HCT116 (cell line): Measurements from ENCODE around the gene NFKBIZ. TPM values are rescaled to one million over a fixed set of nuclear protein-coding genes. Genes with fewer than 3 reads are reported as not detected.

Experiments used
- ATAC-seq: fragments of 200-7000 bp; cut with Tn5 transposase; 2 replicates; pipeline ENCODE4 v1.9.1; 2020; ENCODE audit warnings: mild to moderate bottlenecking, moderate library complexity
- BruUV-seq: library from RNA; stranded (reverse); fragments of 400-500 nt; replicated peaks from 2 replicates; lab custom pipeline; 2021; lab: Mats Ljungman, UMichigan
- CTCF ChIA-PET: fragments of 300-600 bp; sonication (Branson Sonifier 250); formaldehyde crosslinking; loops from one replicate; lab custom pipeline; 2021; ENCODE audit warnings: antibody characterized with exemption; lab: Charles Lee
- POLR2A ChIA-PET: fragments of 300-600, 350-600 bp; sonication (Branson Sonifier 250); formaldehyde crosslinking; loops from one replicate; lab custom pipeline; 2021; ENCODE audit warnings: antibody characterized with exemption; lab: Charles Lee
- RAD21 ChIA-PET, 2 experiments: fragments of 300-600 bp; sonication (Branson Sonifier 250); formaldehyde crosslinking; loops; one replicate each; lab custom pipeline; 2023; ENCODE audit warnings: low total read pairs in 2 of 2; ENCODE audit not compliant: uncharacterized antibody in 2 of 2, unreplicated experiment in 2 of 2, low non-redundant PET in 1 of 2; lab: Charles Lee
- DNase-seq: peaks from one replicate; pipeline ENCODE4 v3.0.0-alpha.2; 2010; ENCODE audit warnings: low read depth, low spot score
- H2AFZ ChIP-seq: fragments of 200-600 bp; shearing (Covaris generic), sonication (generic); 2 replicates; pipeline ENCODE4 v1.6.1; 2017; ENCODE audit warnings: low read depth, mixed run types, mixed read lengths, antibody characterized with exemption, low read length; ENCODE audit not compliant: poor library complexity, severe bottlenecking
- H3K27ac ChIP-seq: 2 replicates; pipeline ENCODE4 v1.5.1; 2012; ENCODE audit warnings: low read depth, low read length
- H3K27me3 ChIP-seq: fragments of 200-600 bp; sonication (generic); 2 replicates; pipeline ENCODE4 v1.6.1; 2016; ENCODE audit warnings: mixed run types, low read length, mixed read lengths; ENCODE audit not compliant: insufficient read depth
- H3K36me3 ChIP-seq, 2 experiments: fragments of 200-500 bp in 1 of 2; fragments of 200-600 bp in 1 of 2; sonication (Bioruptor generic) in 1 of 2; sonication (generic) in 1 of 2; 2 replicates each; pipeline versions ENCODE4 v1.5.1 to v1.6.1; 2014 to 2016; ENCODE audit warnings: low read length in 2 of 2, inconsistent platforms in 1 of 2, mixed read lengths in 1 of 2, mixed run types in 1 of 2; ENCODE audit not compliant: insufficient read depth in 2 of 2, control insufficient read depth in 1 of 2
- H3K4me1 ChIP-seq, 2 experiments: fragments of 200-600 bp in 1 of 2; sonication (generic) in 1 of 2; 2 replicates each; pipeline versions ENCODE4 v1.5.1 to v1.6.1; 2012 to 2017; ENCODE audit warnings: low read length in 2 of 2, inconsistent platforms in 1 of 2, mild to moderate bottlenecking in 1 of 2, mixed read lengths in 1 of 2, mixed run types in 1 of 2, moderate library complexity in 1 of 2; ENCODE audit not compliant: insufficient read depth in 2 of 2, control insufficient read depth in 1 of 2
- H3K4me2 ChIP-seq: fragments of 200-600 bp; sonication (generic); 2 replicates; pipeline ENCODE4 v1.6.1; 2017; ENCODE audit warnings: mixed run types, low read length, mixed read lengths
- H3K4me3 ChIP-seq, 2 experiments: fragments of 200-600 bp in 1 of 2; sonication (generic) in 1 of 2; replicated peaks in 1 of 2; 2 replicates each; pipeline ENCODE4 v1.5.1; 2011 to 2016; ENCODE audit warnings: low read length in 2 of 2, control low read depth in 1 of 2, low read depth in 1 of 2, mild to moderate bottlenecking in 1 of 2, mixed read lengths in 1 of 2, mixed run types in 1 of 2
- H3K79me2 ChIP-seq: fragments of 200-600 bp; sonication (generic); 2 replicates; pipeline ENCODE4 v1.6.1; 2017; ENCODE audit warnings: mild to moderate bottlenecking, mixed run types, low read length, moderate library complexity, mixed read lengths; ENCODE audit not compliant: insufficient read depth
- H3K9ac ChIP-seq: fragments of 200-600 bp; sonication (generic); 2 replicates; pipeline ENCODE4 v1.6.1; 2016; ENCODE audit warnings: low read length, mixed read lengths
- H3K9me2 ChIP-seq: fragments of 200-600 bp; sonication (generic), shearing (Covaris generic); 2 replicates; pipeline ENCODE4 v1.6.1; 2017; ENCODE audit warnings: mixed run types, mild to moderate bottlenecking, moderate library complexity; ENCODE audit not compliant: insufficient read depth
- H3K9me3 ChIP-seq, 2 experiments: fragments of 200-500 bp in 1 of 2; fragments of 200-600 bp in 1 of 2; sonication (Bioruptor generic) in 1 of 2; sonication (generic) in 1 of 2; 2 replicates each; pipeline ENCODE4 v1.6.1; 2014 to 2017; ENCODE audit warnings: low read length in 2 of 2, mixed read lengths in 2 of 2, inconsistent platforms in 1 of 2, low read depth in 1 of 2, mild to moderate bottlenecking in 1 of 2, mixed run types in 1 of 2, moderate library complexity in 1 of 2; ENCODE audit not compliant: control insufficient read depth in 1 of 2, insufficient read depth in 1 of 2
- H4K20me1 ChIP-seq: fragments of 200-600 bp; sonication (generic), shearing (Covaris generic); 2 replicates; pipeline ENCODE4 v1.6.1; 2017; ENCODE audit warnings: mixed run types, mild to moderate bottlenecking, moderate library complexity; ENCODE audit not compliant: insufficient read depth
- EZH2phosphoT487 ChIP-seq: fragments of 200-600 bp; IDR thresholded peaks from 2 replicates; pipeline ENCODE4 v1.6.1; 2018; ENCODE audit warnings: antibody characterized with exemption, borderline replicate concordance
- FOSL1 ChIP-seq: IDR thresholded peaks from 2 replicates; pipeline ENCODE4 v1.6.1; 2012; ENCODE audit warnings: low read depth
- POLR2AphosphoS5 ChIP-seq: IDR thresholded peaks from 2 replicates; pipeline ENCODE4 v1.6.1; 2011; ENCODE audit warnings: mild to moderate bottlenecking, low read depth, low read length, moderate library complexity
- RAD21 ChIP-seq: IDR thresholded peaks from 2 replicates; pipeline ENCODE4 v1.6.1; 2012; ENCODE audit warnings: low read depth, mild to moderate bottlenecking
- TCF7L2 ChIP-seq: IDR thresholded peaks from 2 replicates; pipeline ENCODE4 v1.7.0; 2011; ENCODE audit warnings: borderline replicate concordance, inconsistent platforms; ENCODE audit not compliant: insufficient read depth, insufficient read length; ENCODE audit errors: extremely low read depth
- YY1 ChIP-seq: IDR thresholded peaks from 2 replicates; pipeline ENCODE4 v1.6.1; 2011; ENCODE audit warnings: low read length, low read depth, moderate library complexity, mild to moderate bottlenecking; ENCODE audit not compliant: insufficient replicate concordance; ENCODE audit errors: extremely low read depth
- ZFX ChIP-seq: fragments of 450-650 bp; IDR thresholded peaks from 2 replicates; pipeline ENCODE4 v1.6.1; 2017
- ZNF274 ChIP-seq: fragments of 200-500 bp; sonication (Bioruptor generic); IDR thresholded peaks from 2 replicates; pipeline ENCODE4 v1.6.1; 2014; ENCODE audit warnings: mild to moderate bottlenecking, low read depth, low read length, inconsistent platforms
- intact Hi-C: fragments of 100-400 bp; cut with micrococcal nuclease; formaldehyde crosslinking; loops from 2 replicates; pipeline ENCODE4 v1.10.0; 2022
- total RNA-seq: library from RNA; stranded (reverse); gene quantifications from one replicate; pipeline ENCODE4 v1.2.1, GENCODE V29; 2021; ENCODE audit not compliant: unreplicated experiment
- TF ChIP-seq, protein P1 (sequence below): IDR thresholded peaks from 2 replicates; pipeline ENCODE4 v1.6.1; 2012; ENCODE audit warnings: low read depth
- TF ChIP-seq, protein P2 (sequence below): IDR thresholded peaks from 2 replicates; pipeline ENCODE4 v1.6.1; 2011; ENCODE audit warnings: mild to moderate bottlenecking, low read length, moderate library complexity; ENCODE audit not compliant: insufficient replicate concordance; ENCODE audit errors: extremely low read depth
- TF ChIP-seq, protein P3 (sequence below): IDR thresholded peaks from 2 replicates; pipeline ENCODE4 v1.6.1; 2012

NFKBIZ gene
- total RNA-seq, 1 experiment from 2014 or later: 12.2 TPM

GRCh38 chr3:101845425-101845824, 3.9 kb upstream of the NFKBIZ start:
- intact Hi-C loops: no loop called here
- CTCF ChIA-PET: no interaction called here

GRCh38 chr3:101846709-101847108, 2.6 kb upstream of the NFKBIZ start:
- Histone ChIP-seq H3K4me1 (peaks cover 12 to 33% of the 10 kb centered on the region in 2 experiments), H3K4me3 (no peak overlapping the region), H3K9me3 (no peaks in the 10 kb centered on the region)
- RAD21 ChIA-PET: no interaction called here
- TF ChIP-seq ZFX: no peak
- no peak for TF ChIP-seq EZH2phosphoT487
- no peak for TF ChIP-seq TCF7L2
- no peak for TF ChIP-seq POLR2AphosphoS5
- TF ChIP-seq, protein P1, sequence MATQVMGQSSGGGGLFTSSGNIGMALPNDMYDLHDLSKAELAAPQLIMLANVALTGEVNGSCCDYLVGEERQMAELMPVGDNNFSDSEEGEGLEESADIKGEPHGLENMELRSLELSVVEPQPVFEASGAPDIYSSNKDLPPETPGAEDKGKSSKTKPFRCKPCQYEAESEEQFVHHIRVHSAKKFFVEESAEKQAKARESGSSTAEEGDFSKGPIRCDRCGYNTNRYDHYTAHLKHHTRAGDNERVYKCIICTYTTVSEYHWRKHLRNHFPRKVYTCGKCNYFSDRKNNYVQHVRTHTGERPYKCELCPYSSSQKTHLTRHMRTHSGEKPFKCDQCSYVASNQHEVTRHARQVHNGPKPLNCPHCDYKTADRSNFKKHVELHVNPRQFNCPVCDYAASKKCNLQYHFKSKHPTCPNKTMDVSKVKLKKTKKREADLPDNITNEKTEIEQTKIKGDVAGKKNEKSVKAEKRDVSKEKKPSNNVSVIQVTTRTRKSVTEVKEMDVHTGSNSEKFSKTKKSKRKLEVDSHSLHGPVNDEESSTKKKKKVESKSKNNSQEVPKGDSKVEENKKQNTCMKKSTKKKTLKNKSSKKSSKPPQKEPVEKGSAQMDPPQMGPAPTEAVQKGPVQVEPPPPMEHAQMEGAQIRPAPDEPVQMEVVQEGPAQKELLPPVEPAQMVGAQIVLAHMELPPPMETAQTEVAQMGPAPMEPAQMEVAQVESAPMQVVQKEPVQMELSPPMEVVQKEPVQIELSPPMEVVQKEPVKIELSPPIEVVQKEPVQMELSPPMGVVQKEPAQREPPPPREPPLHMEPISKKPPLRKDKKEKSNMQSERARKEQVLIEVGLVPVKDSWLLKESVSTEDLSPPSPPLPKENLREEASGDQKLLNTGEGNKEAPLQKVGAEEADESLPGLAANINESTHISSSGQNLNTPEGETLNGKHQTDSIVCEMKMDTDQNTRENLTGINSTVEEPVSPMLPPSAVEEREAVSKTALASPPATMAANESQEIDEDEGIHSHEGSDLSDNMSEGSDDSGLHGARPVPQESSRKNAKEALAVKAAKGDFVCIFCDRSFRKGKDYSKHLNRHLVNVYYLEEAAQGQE: no peak
- no peak for TF ChIP-seq YY1
- TF ChIP-seq, all 23 proteins: peak for 0
- H4K20me1 ChIP-seq: no peaks in the 10 kb centered on the region
- intact Hi-C loops: no loop called here
- ChIA-PET CTCF (no interaction called here), POLR2A (interaction anchor here (1.4 kb wide), 1 partner anchor 378 kb away, joined by 3 read pairs; no protein-coding TSS in a partner anchor)
- peaks cover 21% of the 10 kb centered on the region for H3K79me2 ChIP-seq
- no TSS peak for BruUV-seq
- no peaks in the 10 kb centered on the region; a peak in 1 of 4 replicates for H3K36me3 ChIP-seq
- H3K27me3 ChIP-seq: no peaks in the 10 kb centered on the region
- H3K9ac ChIP-seq: no peak overlapping the region
- no peak for ATAC-seq
- no peaks in the 10 kb centered on the region for H3K9me2 ChIP-seq
- no peak for DNase-seq
- H3K4me2 ChIP-seq: no peak overlapping the region
- H2AFZ ChIP-seq: no peak overlapping the region
- H3K27ac ChIP-seq: no peak overlapping the region

More at GRCh38 chr3:101845425-101845824, 3.9 kb upstream of the NFKBIZ start:
- H3K4me1 ChIP-seq: peaks cover 10 to 25% of the 10 kb centered on the region in 2 experiments
- H3K36me3 ChIP-seq: no peaks in the 10 kb centered on the region
- H3K27me3 ChIP-seq: no peaks in the 10 kb centered on the region
- no peak overlapping the region for H3K9ac ChIP-seq
- ATAC-seq (no peak), DNase-seq (no peak)
- H3K4me3 ChIP-seq: no peak overlapping the region
- ChIA-PET RAD21 (no interaction called here), POLR2A (no interaction called here)
- H3K4me2 ChIP-seq: no peak overlapping the region
- H3K9me2 ChIP-seq: no peaks in the 10 kb centered on the region
- H2AFZ ChIP-seq: no peak overlapping the region
- no peak overlapping the region for H3K27ac ChIP-seq
- no peaks in the 10 kb centered on the region for H4K20me1 ChIP-seq
- no peaks in the 10 kb centered on the region for H3K9me3 ChIP-seq
- TF ChIP-seq RAD21 (no peak), FOSL1 (no peak), POLR2AphosphoS5 (no peak), ZNF274 (no peak)
- TF ChIP-seq, protein P2, sequence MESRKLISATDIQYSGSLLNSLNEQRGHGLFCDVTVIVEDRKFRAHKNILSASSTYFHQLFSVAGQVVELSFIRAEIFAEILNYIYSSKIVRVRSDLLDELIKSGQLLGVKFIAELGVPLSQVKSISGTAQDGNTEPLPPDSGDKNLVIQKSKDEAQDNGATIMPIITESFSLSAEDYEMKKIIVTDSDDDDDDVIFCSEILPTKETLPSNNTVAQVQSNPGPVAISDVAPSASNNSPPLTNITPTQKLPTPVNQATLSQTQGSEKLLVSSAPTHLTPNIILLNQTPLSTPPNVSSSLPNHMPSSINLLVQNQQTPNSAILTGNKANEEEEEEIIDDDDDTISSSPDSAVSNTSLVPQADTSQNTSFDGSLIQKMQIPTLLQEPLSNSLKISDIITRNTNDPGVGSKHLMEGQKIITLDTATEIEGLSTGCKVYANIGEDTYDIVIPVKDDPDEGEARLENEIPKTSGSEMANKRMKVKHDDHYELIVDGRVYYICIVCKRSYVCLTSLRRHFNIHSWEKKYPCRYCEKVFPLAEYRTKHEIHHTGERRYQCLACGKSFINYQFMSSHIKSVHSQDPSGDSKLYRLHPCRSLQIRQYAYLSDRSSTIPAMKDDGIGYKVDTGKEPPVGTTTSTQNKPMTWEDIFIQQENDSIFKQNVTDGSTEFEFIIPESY: no peak
- TF ChIP-seq, protein P3, sequence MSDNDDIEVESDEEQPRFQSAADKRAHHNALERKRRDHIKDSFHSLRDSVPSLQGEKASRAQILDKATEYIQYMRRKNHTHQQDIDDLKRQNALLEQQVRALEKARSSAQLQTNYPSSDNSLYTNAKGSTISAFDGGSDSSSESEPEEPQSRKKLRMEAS: no peak
- no TSS peak for BruUV-seq
- H3K79me2 ChIP-seq: peaks cover 8% of the 10 kb centered on the region
